H9 (cell line): ENCODE results near the gene TLR10. TPM values are rescaled to one million over a fixed set of nuclear protein-coding genes. Genes with fewer than 3 reads are reported as not detected.

ENCODE experiments used
- DNase-seq: peaks from one replicate; pipeline ENCODE4 v3.0.0-alpha.2; 2017
- H2AFZ ChIP-seq: one replicate; pipeline ENCODE4 v1.6.1; 2013; ENCODE audit warnings: mild to moderate bottlenecking, low read length, control low read depth, moderate library complexity
- H2AK5ac ChIP-seq: 2 replicates; pipeline ENCODE4 v1.6.1; 2013; ENCODE audit warnings: low read length, control low read depth, mixed read lengths; ENCODE audit not compliant: insufficient read length
- H2BK120ac ChIP-seq: one replicate; pipeline ENCODE4 v1.6.1; 2013; ENCODE audit warnings: low read depth, mild to moderate bottlenecking, low read length, control low read depth, inconsistent platforms; ENCODE audit not compliant: poor library complexity, severe bottlenecking
- H2BK12ac ChIP-seq: 2 replicates; pipeline ENCODE4 v1.6.1; 2013; ENCODE audit warnings: low read length, control low read depth, mixed read lengths, low read depth; ENCODE audit not compliant: insufficient read length
- H2BK15ac ChIP-seq: 2 replicates; pipeline ENCODE4 v1.6.1; 2013; ENCODE audit warnings: low read depth, low read length, control low read depth
- H2BK20ac ChIP-seq: one replicate; pipeline ENCODE4 v1.6.1; 2013; ENCODE audit warnings: low read depth, mild to moderate bottlenecking, low read length, control low read depth, inconsistent platforms; ENCODE audit not compliant: poor library complexity, severe bottlenecking
- H2BK5ac ChIP-seq: 2 replicates; pipeline ENCODE4 v1.6.1; 2013; ENCODE audit warnings: low read length, control low read depth, mixed read lengths; ENCODE audit not compliant: insufficient read length
- H3K14ac ChIP-seq: 2 replicates; pipeline ENCODE4 v1.6.1; 2013; ENCODE audit warnings: low read length, control low read depth; ENCODE audit not compliant: insufficient read depth
- H3K18ac ChIP-seq: 2 replicates; pipeline ENCODE4 v1.6.1; 2013; ENCODE audit warnings: low read depth, mild to moderate bottlenecking, mixed read lengths, low read length, control low read depth; ENCODE audit not compliant: insufficient read length
- H3K23ac ChIP-seq: 2 replicates; pipeline ENCODE4 v1.6.1; 2013; ENCODE audit warnings: low read length, control low read depth, mixed read lengths, low read depth; ENCODE audit not compliant: insufficient read length
- H3K23me2 ChIP-seq: 2 replicates; pipeline ENCODE4 v1.6.1; 2013; ENCODE audit warnings: low read depth, mild to moderate bottlenecking, mixed read lengths, low read length, control low read depth; ENCODE audit not compliant: insufficient read length, poor library complexity, severe bottlenecking
- H3K27ac ChIP-seq: 2 replicates; pipeline ENCODE4 v1.5.1; 2013; ENCODE audit warnings: low read length, control low read depth, mixed read lengths, low read depth; ENCODE audit not compliant: insufficient read length
- H3K27me3 ChIP-seq: 2 replicates; pipeline ENCODE4 v1.6.1; 2013; ENCODE audit warnings: low read length, control low read depth, inconsistent platforms; ENCODE audit not compliant: insufficient read depth
- H3K4ac ChIP-seq: 2 replicates; pipeline ENCODE4 v1.6.1; 2013; ENCODE audit warnings: low read depth, mild to moderate bottlenecking, control low read depth, inconsistent platforms, low read length, moderate library complexity
- H3K4me1 ChIP-seq: 2 replicates; pipeline ENCODE4 v1.6.1; 2013; ENCODE audit warnings: low read length, control low read depth, inconsistent platforms; ENCODE audit not compliant: insufficient read depth
- H3K4me2 ChIP-seq: 2 replicates; pipeline ENCODE4 v1.6.1; 2013; ENCODE audit warnings: low read length, control low read depth, mixed read lengths; ENCODE audit not compliant: insufficient read length, insufficient read depth
- H3K56ac ChIP-seq: 2 replicates; pipeline ENCODE4 v1.6.1; 2013; ENCODE audit warnings: low read depth, mild to moderate bottlenecking, mixed read lengths, low read length, control low read depth; ENCODE audit not compliant: insufficient read length
- H3K79me1 ChIP-seq: 2 replicates; pipeline ENCODE4 v1.6.1; 2013; ENCODE audit warnings: low read depth, mild to moderate bottlenecking, moderate library complexity, low read length, control low read depth, inconsistent platforms; ENCODE audit not compliant: insufficient read depth, poor library complexity, severe bottlenecking
- H3K79me2 ChIP-seq: 2 replicates; pipeline ENCODE4 v1.6.1; 2013; ENCODE audit warnings: low read length, control low read depth, inconsistent platforms; ENCODE audit not compliant: insufficient read depth
- H3K9ac ChIP-seq: 2 replicates; pipeline ENCODE4 v1.6.1; 2013; ENCODE audit warnings: low read length, control low read depth, mixed read lengths; ENCODE audit not compliant: insufficient read length; ENCODE audit errors: extremely low read depth
- H3K9me3 ChIP-seq: one replicate; pipeline ENCODE4 v1.6.1; 2013; ENCODE audit warnings: low read depth, low read length, inconsistent platforms; ENCODE audit not compliant: control insufficient read depth
- H3T11ph ChIP-seq: one replicate; pipeline ENCODE4 v1.6.1; 2013; ENCODE audit warnings: mild to moderate bottlenecking, low read length, control low read depth, inconsistent platforms
- H4K20me1 ChIP-seq: one replicate; pipeline ENCODE4 v1.6.1; 2013; ENCODE audit not compliant: control insufficient read depth, insufficient read length, insufficient read depth
- H4K5ac ChIP-seq: 2 replicates; pipeline ENCODE4 v1.6.1; 2013; ENCODE audit warnings: low read depth, mild to moderate bottlenecking, mixed read lengths, low read length, control low read depth; ENCODE audit not compliant: insufficient read length
- H4K8ac ChIP-seq: replicated peaks from 2 replicates; pipeline ENCODE4 v1.6.1; 2013; ENCODE audit warnings: low read length, control low read depth, mixed read lengths, low read depth; ENCODE audit not compliant: insufficient read length
- H4K91ac ChIP-seq: 2 replicates; pipeline ENCODE4 v1.6.1; 2013; ENCODE audit warnings: low read depth, mild to moderate bottlenecking, moderate library complexity, mixed read lengths, low read length, control low read depth; ENCODE audit not compliant: insufficient read length
- H3K27ac Mint-ChIP-seq, 3 experiments: 2 replicates in 2 of 3; 3 replicates in 1 of 3; pipeline ENCODE4 v1.8.0; 2020 to 2021; ENCODE audit warnings: mixed read lengths in 3 of 3, mild to moderate bottlenecking in 1 of 3, moderate library complexity in 1 of 3
- H3K27me3 Mint-ChIP-seq: 2 replicates; pipeline ENCODE4 v1.8.0; 2021; ENCODE audit warnings: low read depth, mild to moderate bottlenecking, moderate library complexity, mixed read lengths
- H3K36me3 Mint-ChIP-seq, 3 experiments: 2 replicates in 2 of 3; 3 replicates in 1 of 3; pipeline ENCODE4 v1.8.0; 2020 to 2021; ENCODE audit warnings: low read depth in 3 of 3, mixed read lengths in 3 of 3; ENCODE audit not compliant: insufficient read depth in 1 of 3
- H3K4me1 Mint-ChIP-seq, 2 experiments: 2 replicates each; pipeline ENCODE4 v1.8.0; 2020; ENCODE audit warnings: mixed read lengths in 2 of 2
- H3K4me3 Mint-ChIP-seq, 2 experiments: 2 replicates in 1 of 2; 3 replicates in 1 of 2; pipeline ENCODE4 v1.8.0; 2020 to 2021; ENCODE audit warnings: mild to moderate bottlenecking in 2 of 2, mixed read lengths in 2 of 2, moderate library complexity in 1 of 2
- H3K9me3 Mint-ChIP-seq, 2 experiments: 2 replicates in 1 of 2; 3 replicates in 1 of 2; pipeline ENCODE4 v1.8.0; 2020; ENCODE audit warnings: mild to moderate bottlenecking in 2 of 2, mixed read lengths in 2 of 2, moderate library complexity in 1 of 2
- WGBS: extraction: QIAGEN DNeasy Blood & Tissue Kit; methylation state at CpG from one replicate; pipeline ENCODE4 v1.1.7; 2013; ENCODE audit warnings: missing lambda C conversion rate, low lambda C conversion rate, mixed read lengths; ENCODE audit not compliant: insufficient read length; ENCODE audit errors: extremely low coverage; 5-methylcytosine and 5-hydroxymethylcytosine counted together
- total RNA-seq: library from RNA; stranded (reverse); gene quantifications from 2 replicates; pipeline ENCODE4 v1.2.1, GENCODE V29; 2021
- TF ChIP-seq, protein P1 (sequence below): fragments of 200-600 bp; sonication (generic); conservative IDR thresholded peaks from 3 replicates; pipeline ENCODE4 v1.8.0; 2021; ENCODE audit warnings: antibody characterized with exemption, mild to moderate bottlenecking

The TLR10 gene
- total RNA-seq, 1 experiment from 2014 or later, result not detected

DNA sequence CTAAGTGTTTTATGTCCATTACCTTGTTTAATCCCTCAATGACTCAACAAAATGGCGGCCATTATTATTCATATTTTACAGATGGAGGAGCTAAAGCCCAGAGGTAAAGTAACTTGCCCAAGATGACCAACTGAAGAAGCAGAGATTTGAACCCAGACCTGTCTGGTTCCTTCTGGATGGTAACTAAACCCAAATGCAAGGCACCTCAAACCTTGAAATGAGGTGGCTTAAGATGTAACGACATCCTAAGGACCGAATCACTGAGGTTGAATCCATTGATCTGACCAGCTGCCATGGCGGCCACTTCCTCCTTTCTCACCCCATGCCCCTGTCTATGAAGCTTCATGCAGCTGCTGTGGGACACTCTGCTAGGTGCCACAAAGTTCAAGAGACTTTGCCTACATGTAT is 932 bp downstream of the TLR10 start:
- H3K27me3 ChIP-seq, result no peaks in the 10 kb centered on the region
- H3K23me2 ChIP-seq, result no peaks in the 10 kb centered on the region
- no peak overlapping the region for H3K27ac ChIP-seq
- no peaks in the 10 kb centered on the region for H3K4me1 ChIP-seq
- Mint-ChIP-seq H3K27me3 (no peaks in the 10 kb centered on the region; the same call in none of the 2 replicates), H3K9me3 (peaks cover 3% of the 10 kb centered on the region in 2 experiments; a peak in 3 of 5 replicates), H3K4me3 (no peak overlapping the region), H3K4me1 (no peaks in the 10 kb centered on the region), H3K27ac (no peak overlapping the region), H3K36me3 (no peaks in the 10 kb centered on the region)
- H3K9ac ChIP-seq, result no peak overlapping the region
- no peak overlapping the region for H3T11ph ChIP-seq
- H4K5ac ChIP-seq, result no peak overlapping the region
- H2BK20ac ChIP-seq, result no peak overlapping the region
- H2BK12ac ChIP-seq, result no peak overlapping the region
- no peak overlapping the region for H2AK5ac ChIP-seq
- no peaks in the 10 kb centered on the region for H4K20me1 ChIP-seq
- H2BK120ac ChIP-seq, result no peak overlapping the region
- no peaks in the 10 kb centered on the region for H3K79me2 ChIP-seq
- no CpG with 5 or more reads among the region's 4 CpGs for WGBS
- no peak overlapping the region for H4K91ac ChIP-seq
- no peak overlapping the region for H2AFZ ChIP-seq
- H3K14ac ChIP-seq, result no peak overlapping the region
- H4K8ac ChIP-seq, result no peak overlapping the region
- H3K4ac ChIP-seq, result no peak overlapping the region
- no peak overlapping the region for H2BK15ac ChIP-seq
- no peak for DNase-seq
- no peak overlapping the region for H3K18ac ChIP-seq
- no peak overlapping the region for H3K56ac ChIP-seq
- no peak overlapping the region for H3K23ac ChIP-seq
- TF ChIP-seq, protein P1, sequence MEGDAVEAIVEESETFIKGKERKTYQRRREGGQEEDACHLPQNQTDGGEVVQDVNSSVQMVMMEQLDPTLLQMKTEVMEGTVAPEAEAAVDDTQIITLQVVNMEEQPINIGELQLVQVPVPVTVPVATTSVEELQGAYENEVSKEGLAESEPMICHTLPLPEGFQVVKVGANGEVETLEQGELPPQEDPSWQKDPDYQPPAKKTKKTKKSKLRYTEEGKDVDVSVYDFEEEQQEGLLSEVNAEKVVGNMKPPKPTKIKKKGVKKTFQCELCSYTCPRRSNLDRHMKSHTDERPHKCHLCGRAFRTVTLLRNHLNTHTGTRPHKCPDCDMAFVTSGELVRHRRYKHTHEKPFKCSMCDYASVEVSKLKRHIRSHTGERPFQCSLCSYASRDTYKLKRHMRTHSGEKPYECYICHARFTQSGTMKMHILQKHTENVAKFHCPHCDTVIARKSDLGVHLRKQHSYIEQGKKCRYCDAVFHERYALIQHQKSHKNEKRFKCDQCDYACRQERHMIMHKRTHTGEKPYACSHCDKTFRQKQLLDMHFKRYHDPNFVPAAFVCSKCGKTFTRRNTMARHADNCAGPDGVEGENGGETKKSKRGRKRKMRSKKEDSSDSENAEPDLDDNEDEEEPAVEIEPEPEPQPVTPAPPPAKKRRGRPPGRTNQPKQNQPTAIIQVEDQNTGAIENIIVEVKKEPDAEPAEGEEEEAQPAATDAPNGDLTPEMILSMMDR, result no peak
- H3K4me2 ChIP-seq, result no peak overlapping the region
- no peaks in the 10 kb centered on the region for H3K79me1 ChIP-seq
- H3K9me3 ChIP-seq, result no peaks in the 10 kb centered on the region
- H2BK5ac ChIP-seq, result no peak overlapping the region
